ENCODE data around the gene BBX. TPM values are rescaled to one million over a fixed set of nuclear protein-coding genes. Genes with fewer than 3 reads are reported as not detected.

BBX gene
- total RNA-seq, 1 donor from 2014 or later, result 41.3 TPM

- H3K4me1 ChIP-seq, result no peaks in the 10 kb centered on the region
- intact Hi-C loops (cut with micrococcal nuclease), result no loop called here
- peaks cover 4% of the 10 kb centered on the region for H3K27me3 ChIP-seq (ENCODE audit: low read depth)
- no peak for TF ChIP-seq CTCF (IDR thresholded peaks at IDR 0.05; ENCODE audit: borderline replicate concordance)
- DNase-seq, result no peak
- H3K4me3 ChIP-seq, result no peak overlapping the region
- peaks cover 5% of the 10 kb centered on the region for H3K9me3 ChIP-seq (replicated peaks)
- H3K36me3 ChIP-seq, result no peaks in the 10 kb centered on the region
- H3K27ac ChIP-seq (replicated peaks), result no peak overlapping the region
Observed at GRCh38 chr3:107853821-107854220, 331.1 kb downstream of the BBX start.

- Histone ChIP-seq H3K27me3 (ENCODE audit: low read depth) (peaks cover 3% of the 10 kb centered on the region), H3K9me3 (replicated peaks) (peaks cover 5% of the 10 kb centered on the region), H3K36me3 (no peaks in the 10 kb centered on the region), H3K27ac (replicated peaks) (no peak overlapping the region), H3K4me1 (no peaks in the 10 kb centered on the region), H3K4me3 (no peak overlapping the region)
- DNase-seq, result no peak
- intact Hi-C loops (cut with micrococcal nuclease), result no loop called here
- no peak for TF ChIP-seq CTCF (IDR thresholded peaks at IDR 0.05; ENCODE audit: borderline replicate concordance)
Observed at GRCh38 chr3:107854733-107855132, 332.0 kb downstream of the BBX start.

- DNase-seq, result no peak
- Histone ChIP-seq H3K4me1 (no peaks in the 10 kb centered on the region), H3K36me3 (no peaks in the 10 kb centered on the region), H3K27me3 (ENCODE audit: low read depth) (no peaks in the 10 kb centered on the region), H3K27ac (replicated peaks) (no peak overlapping the region), H3K9me3 (replicated peaks) (peaks cover 5% of the 10 kb centered on the region), H3K4me3 (no peak overlapping the region)
- peak; percentile 26 for TF ChIP-seq CTCF (IDR thresholded peaks at IDR 0.05; ENCODE audit: borderline replicate concordance)
- intact Hi-C loops (cut with micrococcal nuclease), result no loop called here
Observed at GRCh38 chr3:107855710-107856109, 332.9 kb downstream of the BBX start.

GRCh38 chr3:107857854-107858253 lies 335.1 kb downstream of the BBX start:
- DNase-seq, result no peak
- TF ChIP-seq CTCF (IDR thresholded peaks at IDR 0.05; ENCODE audit: borderline replicate concordance), result no peak
- no peaks in the 10 kb centered on the region for H3K9me3 ChIP-seq (replicated peaks)
- H3K36me3 ChIP-seq, result no peaks in the 10 kb centered on the region
- H3K4me1 ChIP-seq, result no peaks in the 10 kb centered on the region
- no peak overlapping the region for H3K4me3 ChIP-seq
- intact Hi-C loops (cut with micrococcal nuclease), result no loop called here
- no peaks in the 10 kb centered on the region for H3K27me3 ChIP-seq (ENCODE audit: low read depth)
- H3K27ac ChIP-seq (replicated peaks), result no peak overlapping the region

GRCh38 chr3:107858876-107859275 lies 336.1 kb downstream of the BBX start:
- no peak for TF ChIP-seq CTCF (IDR thresholded peaks at IDR 0.05; ENCODE audit: borderline replicate concordance)
- no peak for DNase-seq

More at GRCh38 chr3:107858876-107859275, 336.1 kb downstream of the BBX start:
- intact Hi-C loops (cut with micrococcal nuclease), result no loop called here
- no peaks in the 10 kb centered on the region for H3K27me3 ChIP-seq (ENCODE audit: low read depth)
- H3K27ac ChIP-seq (replicated peaks), result no peak overlapping the region
- H3K4me1 ChIP-seq, result no peaks in the 10 kb centered on the region
- no peak overlapping the region for H3K4me3 ChIP-seq
- no peaks in the 10 kb centered on the region for H3K36me3 ChIP-seq
- no peaks in the 10 kb centered on the region for H3K9me3 ChIP-seq (replicated peaks)

Other genes starting within 250 kb of the BBX start
- not detected for gene CCDC54, start 145.5 kb upstream of the BBX start, total RNA-seq

Data from left ventricle myocardium inferior (tissue), 1 donor.